PC-3 (cell line): ENCODE data around the gene MYH9. TPM values are rescaled to one million over a fixed set of nuclear protein-coding genes. Genes with fewer than 3 reads are reported as not detected.
"Not testable (repeated sequence)": the region's sequence is repeated elsewhere in the genome, so short reads cannot be mapped to it uniquely, and the experiment has no call there.

ENCODE experiments used
- ATAC-seq: fragments of 200-7000 bp; cut with Tn5 transposase; 2 replicates; pipeline ENCODE4 v1.9.1; 2020; ENCODE audit warnings: mild to moderate bottlenecking, moderate library complexity
- BruUV-seq: library from RNA; stranded (reverse); fragments of 400-500 nt; replicated peaks from 2 replicates; lab custom pipeline; 2021; lab: Mats Ljungman, UMichigan
- CTCF ChIA-PET: fragments of 300-600 bp; sonication (Branson Sonifier 250); formaldehyde crosslinking; loops from one replicate; lab custom pipeline; 2022; ENCODE audit warnings: antibody characterized with exemption; lab: Charles Lee
- POLR2A ChIA-PET: fragments of 300-600 bp; sonication (Branson Sonifier 250); formaldehyde crosslinking; loops from one replicate; lab custom pipeline; 2022; ENCODE audit warnings: antibody characterized with exemption; ENCODE audit not compliant: unreplicated experiment; lab: Charles Lee
- DNase-seq: peaks from one replicate; pipeline ENCODE4 v3.0.0-alpha.2; 2015
- H2AFZ ChIP-seq: fragments of 300-600 bp; sonication (generic); 2 replicates; pipeline ENCODE4 v1.6.0; 2016; ENCODE audit warnings: antibody characterized with exemption, low read length
- H3F3A ChIP-seq: fragments of 300-600 bp; sonication (generic); one replicate; pipeline ENCODE4 v1.6.0; 2017; ENCODE audit warnings: antibody characterized with exemption, low read length, control low read depth, mild to moderate bottlenecking; ENCODE audit not compliant: unreplicated experiment
- H3K27ac ChIP-seq: fragments of 300-600 bp; sonication (generic); 2 replicates; pipeline ENCODE4 v1.5.1; 2016; ENCODE audit warnings: mild to moderate bottlenecking, low read length
- H3K27me3 ChIP-seq: fragments of 300-600 bp; sonication (generic); 2 replicates; pipeline ENCODE4 v1.6.1; 2016; ENCODE audit warnings: low read length, mixed read lengths
- H3K36me3 ChIP-seq: fragments of 300-600 bp; sonication (generic); 2 replicates; pipeline ENCODE4 v1.6.1; 2016; ENCODE audit warnings: low read depth, mixed run types, low read length, mixed read lengths
- H3K4me1 ChIP-seq: fragments of 300-600 bp; sonication (generic); 2 replicates; pipeline ENCODE4 v1.5.1; 2016; ENCODE audit warnings: low read length; ENCODE audit not compliant: insufficient read depth
- H3K4me2 ChIP-seq: fragments of 300-600 bp; sonication (generic); 2 replicates; pipeline ENCODE4 v1.6.0; 2016; ENCODE audit warnings: low read length
- H3K4me3 ChIP-seq: fragments of 300-600 bp; sonication (generic); 2 replicates; pipeline ENCODE4 v1.5.1; 2016; ENCODE audit warnings: mild to moderate bottlenecking, low read length, mixed read lengths
- H3K79me2 ChIP-seq: fragments of 300-600 bp; sonication (generic); 2 replicates; pipeline ENCODE4 v1.6.1; 2017; ENCODE audit warnings: low read length, mixed read lengths
- H3K9ac ChIP-seq: fragments of 300-600 bp; sonication (generic); 2 replicates; pipeline ENCODE4 v1.6.0; 2016; ENCODE audit warnings: mild to moderate bottlenecking, low read length
- H3K9me2 ChIP-seq: fragments of 300-600 bp; sonication (generic); replicated peaks from 2 replicates; pipeline ENCODE4 v1.6.1; 2016; ENCODE audit warnings: mixed run types, low read length, mixed read lengths
- H3K9me3 ChIP-seq: fragments of 300-600 bp; sonication (generic); 2 replicates; pipeline ENCODE4 v1.6.1; 2016; ENCODE audit warnings: low read length, mixed read lengths
- H4K20me1 ChIP-seq: fragments of 300-600 bp; sonication (generic); 2 replicates; pipeline ENCODE4 v1.6.1; 2016; ENCODE audit warnings: low read length, mixed read lengths
- EZH2 ChIP-seq: fragments of 300-600 bp; sonication (generic); IDR thresholded peaks from one replicate; pipeline ENCODE4 v1.6.1; 2017; ENCODE audit warnings: antibody characterized with exemption, mild to moderate bottlenecking, low read length; ENCODE audit not compliant: unreplicated experiment
- EZH2phosphoT487 ChIP-seq: fragments of 300-600 bp; sonication (generic); IDR thresholded peaks from 2 replicates; pipeline ENCODE4 v1.6.1; 2018; ENCODE audit warnings: mild to moderate bottlenecking, antibody characterized with exemption, low read length, borderline replicate concordance
- intact Hi-C: fragments of 100-400 bp; cut with micrococcal nuclease; formaldehyde crosslinking; loops from 2 replicates; pipeline ENCODE4 v1.9.0; 2023
- total RNA-seq: library from RNA; depleted of rRNA; stranded (reverse); fragments of >200 nt; gene quantifications from 2 replicates; pipeline ENCODE4 v1.2.3, GENCODE V29; 2014
- TF ChIP-seq, protein P1 (sequence below): fragments of 300-600 bp; sonication (generic); conservative IDR thresholded peaks from 2 replicates; pipeline ENCODE4 v1.5.1; 2017; ENCODE audit warnings: antibody characterized with exemption, low read depth, mild to moderate bottlenecking, low read length

The MYH9 gene
- total RNA-seq, 1 experiment from 2014 or later, result 357 TPM

GRCh38 chr22:36257948-36258670, 129.7 kb downstream of the MYH9 start:
- no peaks in the 10 kb centered on the region for H4K20me1 ChIP-seq
- ChIA-PET POLR2A (no interaction called here), CTCF (no interaction called here)
- H3F3A ChIP-seq, result no peaks in the 10 kb centered on the region
- no peaks in the 10 kb centered on the region for H3K79me2 ChIP-seq
- H3K9me3 ChIP-seq, result no peaks in the 10 kb centered on the region
- no peaks in the 10 kb centered on the region for H3K36me3 ChIP-seq
- H3K4me1 ChIP-seq, result no peaks in the 10 kb centered on the region
- H3K9me2 ChIP-seq, result no peaks in the 10 kb centered on the region
- TF ChIP-seq, protein P1, sequence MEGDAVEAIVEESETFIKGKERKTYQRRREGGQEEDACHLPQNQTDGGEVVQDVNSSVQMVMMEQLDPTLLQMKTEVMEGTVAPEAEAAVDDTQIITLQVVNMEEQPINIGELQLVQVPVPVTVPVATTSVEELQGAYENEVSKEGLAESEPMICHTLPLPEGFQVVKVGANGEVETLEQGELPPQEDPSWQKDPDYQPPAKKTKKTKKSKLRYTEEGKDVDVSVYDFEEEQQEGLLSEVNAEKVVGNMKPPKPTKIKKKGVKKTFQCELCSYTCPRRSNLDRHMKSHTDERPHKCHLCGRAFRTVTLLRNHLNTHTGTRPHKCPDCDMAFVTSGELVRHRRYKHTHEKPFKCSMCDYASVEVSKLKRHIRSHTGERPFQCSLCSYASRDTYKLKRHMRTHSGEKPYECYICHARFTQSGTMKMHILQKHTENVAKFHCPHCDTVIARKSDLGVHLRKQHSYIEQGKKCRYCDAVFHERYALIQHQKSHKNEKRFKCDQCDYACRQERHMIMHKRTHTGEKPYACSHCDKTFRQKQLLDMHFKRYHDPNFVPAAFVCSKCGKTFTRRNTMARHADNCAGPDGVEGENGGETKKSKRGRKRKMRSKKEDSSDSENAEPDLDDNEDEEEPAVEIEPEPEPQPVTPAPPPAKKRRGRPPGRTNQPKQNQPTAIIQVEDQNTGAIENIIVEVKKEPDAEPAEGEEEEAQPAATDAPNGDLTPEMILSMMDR, result no peak
- TF ChIP-seq EZH2phosphoT487 (no peak), EZH2 (no peak)
- no peak overlapping the region for H3K9ac ChIP-seq
- H3K27ac ChIP-seq, result no peak overlapping the region
- ATAC-seq (no peak), DNase-seq (no peak)
- H3K4me3 ChIP-seq, result no peak overlapping the region
- H2AFZ ChIP-seq, result no peak overlapping the region
- intact Hi-C loops, result no loop called here
- no peaks in the 10 kb centered on the region for H3K27me3 ChIP-seq
- BruUV-seq, result no TSS peak
- H3K4me2 ChIP-seq, result no peak overlapping the region

- intact Hi-C loops, result no loop called here
- H3K79me2 ChIP-seq, result no peaks in the 10 kb centered on the region
- no peaks in the 10 kb centered on the region for H3K36me3 ChIP-seq
- ChIA-PET POLR2A (no interaction called here), CTCF (no interaction called here)
- DNase-seq, result no peak
- no peaks in the 10 kb centered on the region for H4K20me1 ChIP-seq
- no peaks in the 10 kb centered on the region for H3K9me2 ChIP-seq
- no peak overlapping the region for H3K4me2 ChIP-seq
- H3K9me3 ChIP-seq, result no peaks in the 10 kb centered on the region
- H2AFZ ChIP-seq, result no peak overlapping the region
- ATAC-seq, result no peak
- H3K27ac ChIP-seq, result no peak overlapping the region
- no peaks in the 10 kb centered on the region for H3K4me1 ChIP-seq
- no peaks in the 10 kb centered on the region for H3F3A ChIP-seq
- no peak overlapping the region for H3K9ac ChIP-seq
- TF ChIP-seq EZH2phosphoT487 (no peak), EZH2 (no peak)
- TF ChIP-seq, protein P1, result no peak
- no peaks in the 10 kb centered on the region for H3K27me3 ChIP-seq
- BruUV-seq, result no TSS peak
- no peak overlapping the region for H3K4me3 ChIP-seq
Measured at GRCh38 chr22:36257308-36257707, 130.5 kb downstream of the MYH9 start.

DNA sequence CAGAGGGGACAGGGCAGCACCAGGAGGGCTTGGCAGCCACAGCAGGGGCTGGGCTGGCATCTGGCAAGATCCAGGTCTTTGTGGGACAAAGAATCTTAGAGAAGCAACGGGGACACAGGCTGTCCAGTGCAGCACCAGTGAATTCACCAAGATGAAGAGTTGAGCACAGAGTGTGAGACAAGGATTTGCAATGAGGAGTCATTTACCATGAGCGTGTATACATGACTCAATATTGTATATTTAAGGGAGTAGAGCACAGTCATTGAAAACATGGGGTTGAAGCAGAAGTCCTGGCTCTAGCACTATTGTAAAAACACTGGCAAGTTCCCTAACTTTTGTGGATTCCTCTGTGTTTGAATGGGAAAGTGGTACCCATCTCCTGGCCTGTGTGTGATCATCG, 131.3 kb downstream of the MYH9 start:
- intact Hi-C loops, result no loop called here

GRCh38 chr22:36255572-36255971, 132.2 kb downstream of the MYH9 start:
- BruUV-seq, POLR2A ChIA-PET, H3K9me2 ChIP-seq, H3K79me2 ChIP-seq, H3K27me3 ChIP-seq, H3K9me3 ChIP-seq, H3F3A ChIP-seq, DNase-seq, CTCF ChIA-PET, H3K4me2 ChIP-seq, H3K36me3 ChIP-seq, ATAC-seq, H3K9ac ChIP-seq, H3K4me1 ChIP-seq, intact Hi-C loops, H3K4me3 ChIP-seq, H4K20me1 ChIP-seq, H3K27ac ChIP-seq, H2AFZ ChIP-seq: not testable (repeated sequence)

More for the DNA sequence above, 131.3 kb downstream of the MYH9 start:
- ATAC-seq (no peak), DNase-seq (no peak)
- Histone ChIP-seq H3K27ac (no peak overlapping the region), H3K4me2 (no peak overlapping the region), H3K36me3 (no peaks in the 10 kb centered on the region), H3K4me3 (no peak overlapping the region), H3K9ac (no peak overlapping the region), H3K9me3 (no peaks in the 10 kb centered on the region), H3K9me2 (no peaks in the 10 kb centered on the region), H3K27me3 (no peaks in the 10 kb centered on the region), H4K20me1 (no peaks in the 10 kb centered on the region), H3K4me1 (no peaks in the 10 kb centered on the region), H3F3A (no peaks in the 10 kb centered on the region), H3K79me2 (no peaks in the 10 kb centered on the region), H2AFZ (no peak overlapping the region)
- no TSS peak for BruUV-seq
- ChIA-PET POLR2A (no interaction called here), CTCF (no interaction called here)
- TF ChIP-seq, protein P1, result no peak
- TF ChIP-seq EZH2 (no peak), EZH2phosphoT487 (no peak)
